ENCODE results near the gene POLQ. TPM values are rescaled to one million over a fixed set of nuclear protein-coding genes. Genes with fewer than 3 reads are reported as not detected.

The POLQ gene
- total and polyA plus RNA-seq, 2 donors = 0.71 to 7.9 TPM

DNA sequence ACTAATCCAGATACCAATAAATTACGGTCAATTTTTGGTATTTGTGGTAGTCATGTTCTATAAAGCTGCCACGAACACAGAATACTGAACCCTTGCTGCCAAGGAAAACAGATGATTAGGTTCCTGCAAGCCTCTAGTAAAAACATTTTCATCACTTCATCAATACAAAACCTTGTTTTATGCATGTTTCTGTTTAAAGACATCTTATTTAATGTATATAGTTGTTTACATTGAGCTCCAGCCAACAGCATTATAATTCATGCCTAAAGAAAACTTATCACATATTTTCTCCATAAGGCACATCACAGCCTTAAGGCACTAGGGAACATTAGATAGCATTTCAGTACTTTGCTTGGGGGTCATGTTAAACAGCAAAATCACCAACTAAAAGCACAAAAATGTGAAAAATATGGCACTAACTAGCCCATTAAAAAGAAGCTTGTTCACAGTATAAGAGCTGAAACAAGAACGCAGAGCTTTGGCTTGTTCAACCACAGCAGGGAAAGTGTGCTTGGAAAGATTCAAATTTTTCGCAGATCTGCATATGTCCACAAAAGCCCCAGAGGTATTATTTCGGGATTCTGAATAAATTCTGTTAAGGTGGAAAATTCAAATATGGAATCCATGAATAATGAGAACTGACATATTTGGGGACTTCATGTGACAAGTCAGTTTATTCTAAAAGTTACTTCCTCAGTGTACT is 27.7 kb downstream of the POLQ start:
- WGBS = 98% methylated on average over 5 of the region's 5 CpGs
- no peak overlapping the region for H3K27ac ChIP-seq (ENCODE audit: low read depth in 1 of 2, low read length in 1 of 2)
- no peaks in the 10 kb centered on the region for H3K4me1 ChIP-seq (ENCODE audit: control insufficient read depth in 2 of 2, insufficient read depth in 2 of 2, low read length in 2 of 2)
- H3K4me3 ChIP-seq (ENCODE audit: low read length in 2 of 2) = no peak overlapping the region
- H3K36me3 ChIP-seq (ENCODE audit: control insufficient read depth in 2 of 2, insufficient read depth in 2 of 2, low read length in 1 of 2) = peaks cover 18 to 20% of the 10 kb centered on the region in 2 donors
- no peaks in the 10 kb centered on the region for H3K9me3 ChIP-seq (ENCODE audit: control insufficient read depth in 2 of 2, insufficient read depth in 1 of 2, low read length in 1 of 2)
- DNase-seq (ENCODE audit: low read depth in 6 of 9, low spot score in 9 of 9) = no peak
- no peaks in the 10 kb centered on the region for H3K27me3 ChIP-seq (ENCODE audit: control insufficient read depth in 2 of 2, insufficient read depth in 1 of 2, low read length in 1 of 2)

DNA sequence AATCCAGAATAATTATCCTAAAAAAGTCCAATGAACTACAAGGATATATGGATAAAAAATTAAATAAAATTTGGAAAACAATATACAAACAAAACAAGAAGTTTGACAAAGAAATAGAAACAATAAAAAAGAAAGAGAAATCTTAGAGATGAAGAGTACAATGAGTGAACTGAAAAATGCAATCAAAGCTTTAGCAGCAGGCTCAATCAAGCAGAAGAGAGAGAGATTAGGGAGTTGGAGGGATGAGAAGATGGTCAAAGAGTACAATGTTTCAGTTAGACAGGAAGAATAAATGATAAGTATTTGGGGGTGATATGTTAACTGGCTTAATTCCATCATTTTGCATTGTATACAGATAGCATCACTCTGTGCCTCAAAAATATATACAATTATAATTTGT is 29.9 kb downstream of the POLQ start:
- H3K36me3 ChIP-seq (ENCODE audit: control insufficient read depth in 2 of 2, insufficient read depth in 2 of 2, low read length in 1 of 2) = peaks cover 15 to 16% of the 10 kb centered on the region in 2 donors
- DNase-seq (ENCODE audit: low read depth in 6 of 9, low spot score in 9 of 9) = no peak
- no peak overlapping the region for H3K4me3 ChIP-seq (ENCODE audit: low read length in 2 of 2)
- H3K9me3 ChIP-seq (ENCODE audit: control insufficient read depth in 2 of 2, insufficient read depth in 1 of 2, low read length in 1 of 2) = no peaks in the 10 kb centered on the region
- no peaks in the 10 kb centered on the region for H3K4me1 ChIP-seq (ENCODE audit: control insufficient read depth in 2 of 2, insufficient read depth in 2 of 2, low read length in 2 of 2)
- no peak overlapping the region for H3K27ac ChIP-seq (ENCODE audit: low read depth in 1 of 2, low read length in 1 of 2)
- H3K27me3 ChIP-seq (ENCODE audit: control insufficient read depth in 2 of 2, insufficient read depth in 1 of 2, low read length in 1 of 2) = no peaks in the 10 kb centered on the region

DNA sequence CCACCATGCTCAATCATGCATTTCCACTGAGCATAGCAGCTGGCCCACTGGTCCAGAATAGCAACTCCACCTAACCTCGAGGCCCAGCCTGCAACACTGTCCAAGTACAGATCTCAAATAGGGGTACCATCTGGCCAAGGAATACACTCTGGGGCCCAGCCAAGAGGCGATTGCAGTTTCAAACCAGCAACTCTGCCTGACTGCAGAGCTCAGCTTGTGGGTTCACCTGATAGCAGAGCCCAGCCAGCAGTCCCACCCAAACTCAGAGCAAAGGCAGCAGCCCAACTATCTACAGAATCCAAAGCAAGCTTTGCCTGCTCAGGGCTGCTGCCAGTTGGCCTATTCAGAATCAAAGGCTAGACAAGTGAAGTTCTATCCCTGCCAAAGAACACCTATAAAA is 30.5 kb downstream of the POLQ start:
- WGBS = 47% methylated on average over 2 of the region's 2 CpGs
- no peak for DNase-seq (ENCODE audit: low read depth in 6 of 9, low spot score in 9 of 9)

DNA sequence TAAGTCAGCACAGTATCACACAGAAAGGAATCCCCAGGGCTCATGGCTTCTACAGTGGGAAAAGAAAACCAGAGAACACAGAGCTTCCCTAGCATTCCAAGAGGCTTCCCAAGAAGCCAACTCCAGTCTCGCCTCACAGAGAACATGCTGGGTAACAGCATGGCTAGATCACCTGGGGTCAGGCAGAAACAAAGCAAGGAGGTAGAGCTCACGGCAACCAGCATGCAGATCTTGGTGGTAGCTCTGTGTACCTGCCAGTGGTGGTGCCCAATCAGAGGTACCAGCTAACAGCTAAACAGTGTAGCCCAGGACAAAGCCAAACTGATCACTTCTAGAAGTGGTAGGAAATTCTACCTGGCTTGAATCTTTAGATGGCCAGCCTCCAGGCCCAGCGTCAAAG is 31.3 kb downstream of the POLQ start:
- WGBS = 98% methylated on average over 3 of the region's 3 CpGs
- H3K36me3 ChIP-seq (ENCODE audit: control insufficient read depth in 2 of 2, insufficient read depth in 2 of 2, low read length in 1 of 2) = peaks cover 7 to 13% of the 10 kb centered on the region in 2 donors

More for the DNA sequence above, 30.5 kb downstream of the POLQ start:
- no peaks in the 10 kb centered on the region for H3K9me3 ChIP-seq (ENCODE audit: control insufficient read depth in 2 of 2, insufficient read depth in 1 of 2, low read length in 1 of 2)
- no peaks in the 10 kb centered on the region for H3K4me1 ChIP-seq (ENCODE audit: control insufficient read depth in 2 of 2, insufficient read depth in 2 of 2, low read length in 2 of 2)
- no peak overlapping the region for H3K4me3 ChIP-seq (ENCODE audit: low read length in 2 of 2)
- peaks cover 13 to 15% of the 10 kb centered on the region in 2 donors for H3K36me3 ChIP-seq (ENCODE audit: control insufficient read depth in 2 of 2, insufficient read depth in 2 of 2, low read length in 1 of 2)
- H3K27ac ChIP-seq (ENCODE audit: low read depth in 1 of 2, low read length in 1 of 2) = no peak overlapping the region
- no peaks in the 10 kb centered on the region for H3K27me3 ChIP-seq (ENCODE audit: control insufficient read depth in 2 of 2, insufficient read depth in 1 of 2, low read length in 1 of 2)

DNA sequence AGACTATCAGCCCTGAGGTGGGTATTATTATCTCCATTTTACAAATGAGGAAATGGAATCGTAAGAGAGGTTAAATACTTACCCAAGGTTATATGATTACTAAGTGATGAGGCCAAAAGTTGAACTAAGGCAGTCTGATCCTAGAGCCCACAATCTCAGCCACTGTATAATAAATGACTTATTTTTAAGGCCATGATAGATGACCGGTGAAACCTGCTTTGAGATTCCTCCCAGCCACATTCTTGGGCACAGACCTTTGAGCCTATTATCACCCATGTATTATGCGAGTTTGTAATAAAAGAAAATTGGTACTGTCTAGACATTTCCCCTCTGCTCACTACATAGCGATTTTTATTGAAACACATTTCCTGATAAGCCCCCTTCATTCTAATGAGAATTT is 37.4 kb downstream of the POLQ start:
- 98% methylated on average over 4 of the region's 4 CpGs for WGBS
- no peaks in the 10 kb centered on the region for H3K27me3 ChIP-seq (ENCODE audit: control insufficient read depth in 2 of 2, insufficient read depth in 1 of 2, low read length in 1 of 2)
- H3K4me3 ChIP-seq (ENCODE audit: low read length in 2 of 2) = no peak overlapping the region
- no peaks in the 10 kb centered on the region for H3K4me1 ChIP-seq (ENCODE audit: control insufficient read depth in 2 of 2, insufficient read depth in 2 of 2, low read length in 2 of 2)
- no peak for DNase-seq (ENCODE audit: low read depth in 6 of 9, low spot score in 9 of 9)
- H3K27ac ChIP-seq (ENCODE audit: low read depth in 1 of 2, low read length in 1 of 2) = no peak overlapping the region
- H3K9me3 ChIP-seq (ENCODE audit: control insufficient read depth in 2 of 2, insufficient read depth in 1 of 2, low read length in 1 of 2) = no peaks in the 10 kb centered on the region
- peaks cover 0 to 13% of the 10 kb centered on the region in 2 donors for H3K36me3 ChIP-seq (ENCODE audit: control insufficient read depth in 2 of 2, insufficient read depth in 2 of 2, low read length in 1 of 2)

More for the DNA sequence above, 31.3 kb downstream of the POLQ start:
- H3K4me1 ChIP-seq (ENCODE audit: control insufficient read depth in 2 of 2, insufficient read depth in 2 of 2, low read length in 2 of 2) = no peaks in the 10 kb centered on the region
- no peak overlapping the region for H3K27ac ChIP-seq (ENCODE audit: low read depth in 1 of 2, low read length in 1 of 2)
- H3K9me3 ChIP-seq (ENCODE audit: control insufficient read depth in 2 of 2, insufficient read depth in 1 of 2, low read length in 1 of 2) = no peaks in the 10 kb centered on the region
- no peaks in the 10 kb centered on the region for H3K27me3 ChIP-seq (ENCODE audit: control insufficient read depth in 2 of 2, insufficient read depth in 1 of 2, low read length in 1 of 2)
- no peak for DNase-seq (ENCODE audit: low read depth in 6 of 9, low spot score in 9 of 9)
- H3K4me3 ChIP-seq (ENCODE audit: low read length in 2 of 2) = no peak overlapping the region

DNA sequence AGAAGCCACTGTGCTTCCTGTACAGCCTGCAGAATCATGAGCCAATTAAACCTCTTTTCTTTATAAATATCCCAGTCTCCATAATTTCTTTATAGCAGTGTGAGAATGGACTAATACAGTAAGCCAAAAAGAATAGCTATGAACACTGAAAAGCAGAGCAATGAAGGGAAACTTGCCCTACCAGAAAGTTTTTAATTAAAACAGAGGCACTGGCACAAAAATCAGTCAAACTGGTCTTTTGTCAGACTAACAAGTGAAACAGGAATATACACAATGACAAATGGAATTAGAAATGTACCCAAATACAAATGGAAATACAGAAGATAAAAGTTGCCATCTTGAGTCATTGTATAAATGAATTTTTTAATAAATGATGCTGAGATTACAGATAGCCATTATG is 40.5 kb downstream of the POLQ start:
- Histone ChIP-seq H3K36me3 (ENCODE audit: control insufficient read depth in 2 of 2, insufficient read depth in 2 of 2, low read length in 1 of 2) (peaks cover 0 to 13% of the 10 kb centered on the region in 2 donors), H3K9me3 (ENCODE audit: control insufficient read depth in 2 of 2, insufficient read depth in 1 of 2, low read length in 1 of 2) (no peaks in the 10 kb centered on the region), H3K4me1 (ENCODE audit: control insufficient read depth in 2 of 2, insufficient read depth in 2 of 2, low read length in 2 of 2) (no peaks in the 10 kb centered on the region), H3K27ac (ENCODE audit: low read depth in 1 of 2, low read length in 1 of 2) (no peak overlapping the region), H3K27me3 (ENCODE audit: control insufficient read depth in 2 of 2, insufficient read depth in 1 of 2, low read length in 1 of 2) (no peaks in the 10 kb centered on the region), H3K4me3 (ENCODE audit: low read length in 2 of 2) (no peak overlapping the region)
- no peak for DNase-seq (ENCODE audit: low read depth in 6 of 9, low spot score in 9 of 9)

DNA sequence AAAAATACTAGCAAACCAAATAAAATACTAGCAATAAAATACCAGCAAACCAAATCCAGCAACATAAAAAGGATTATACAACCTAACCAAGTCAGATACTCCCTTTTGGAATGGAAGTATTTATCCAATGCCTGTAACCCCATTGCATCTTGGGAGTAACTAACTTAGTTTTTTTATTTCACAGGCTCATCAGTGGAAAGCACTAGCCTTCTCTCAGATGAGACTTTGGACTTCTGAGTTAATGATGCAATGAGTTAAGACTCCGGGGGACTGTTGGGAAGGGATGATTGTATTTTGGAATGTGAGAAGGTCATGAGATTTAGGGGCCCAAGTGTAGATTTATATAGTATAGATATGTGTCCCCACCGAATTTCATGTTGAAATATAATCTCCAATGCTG is 41.2 kb downstream of the POLQ start:
- Histone ChIP-seq H3K4me3 (ENCODE audit: low read length in 2 of 2) (no peak overlapping the region), H3K9me3 (ENCODE audit: control insufficient read depth in 2 of 2, insufficient read depth in 1 of 2, low read length in 1 of 2) (no peaks in the 10 kb centered on the region), H3K27me3 (ENCODE audit: control insufficient read depth in 2 of 2, insufficient read depth in 1 of 2, low read length in 1 of 2) (no peaks in the 10 kb centered on the region), H3K27ac (ENCODE audit: low read depth in 1 of 2, low read length in 1 of 2) (no peak overlapping the region), H3K36me3 (ENCODE audit: control insufficient read depth in 2 of 2, insufficient read depth in 2 of 2, low read length in 1 of 2) (peaks cover 0 to 9% of the 10 kb centered on the region in 2 donors), H3K4me1 (ENCODE audit: control insufficient read depth in 2 of 2, insufficient read depth in 2 of 2, low read length in 2 of 2) (no peaks in the 10 kb centered on the region)
- no peak for DNase-seq (ENCODE audit: low read depth in 6 of 9, low spot score in 9 of 9)
- WGBS = over 99% methylated on average over 2 of the region's 2 CpGs

DNA sequence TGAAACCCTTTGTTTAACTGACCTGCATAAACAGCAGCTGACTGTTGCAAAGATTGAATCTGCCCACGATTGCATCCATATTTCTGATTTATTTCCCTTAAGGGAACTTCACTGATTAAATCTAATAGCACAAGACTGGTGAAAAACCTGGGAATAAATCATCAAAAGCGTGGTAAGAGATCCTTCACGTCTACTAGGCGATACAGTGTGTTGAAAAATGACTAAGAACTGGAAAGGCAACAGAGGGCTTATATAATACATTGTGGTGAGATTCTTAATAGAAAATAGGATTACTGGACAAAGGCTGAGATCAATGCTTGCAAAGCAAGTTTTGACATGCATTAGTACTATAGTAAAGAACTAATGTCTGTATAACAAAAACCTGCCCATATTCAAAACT is 49.0 kb downstream of the POLQ start:
- DNase-seq (ENCODE audit: low read depth in 6 of 9, low spot score in 9 of 9) = no peak
- H3K27me3 ChIP-seq (ENCODE audit: control insufficient read depth in 2 of 2, insufficient read depth in 1 of 2, low read length in 1 of 2) = no peaks in the 10 kb centered on the region
- H3K4me3 ChIP-seq (ENCODE audit: low read length in 2 of 2) = no peak overlapping the region
- 97% methylated on average over 4 of the region's 4 CpGs for WGBS
- H3K36me3 ChIP-seq (ENCODE audit: control insufficient read depth in 2 of 2, insufficient read depth in 2 of 2, low read length in 1 of 2) = peaks cover 9 to 12% of the 10 kb centered on the region in 2 donors
- H3K9me3 ChIP-seq (ENCODE audit: control insufficient read depth in 2 of 2, insufficient read depth in 1 of 2, low read length in 1 of 2) = no peaks in the 10 kb centered on the region
- no peak overlapping the region for H3K27ac ChIP-seq (ENCODE audit: low read depth in 1 of 2, low read length in 1 of 2)
- no peaks in the 10 kb centered on the region for H3K4me1 ChIP-seq (ENCODE audit: control insufficient read depth in 2 of 2, insufficient read depth in 2 of 2, low read length in 2 of 2)

DNA sequence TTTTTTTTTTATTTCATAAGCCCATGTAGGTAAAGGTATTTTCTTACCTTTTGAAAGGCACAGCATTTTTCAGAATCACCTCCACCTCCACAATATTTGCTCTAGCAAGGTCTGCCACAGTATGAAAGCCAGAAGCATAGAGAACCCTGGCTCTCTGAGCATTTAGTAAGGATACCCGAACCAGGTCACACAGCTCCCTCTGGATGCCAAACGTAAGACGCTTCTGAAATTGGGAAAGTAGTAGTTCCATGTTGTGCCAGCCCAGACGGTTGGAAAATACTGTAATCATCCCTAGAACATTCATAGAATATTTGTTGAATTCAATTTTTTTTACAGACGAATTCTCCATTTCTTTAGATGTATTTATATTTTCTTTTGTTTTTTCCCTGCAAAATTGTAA is 52.4 kb downstream of the POLQ start:
- Histone ChIP-seq H3K4me1 (ENCODE audit: control insufficient read depth in 2 of 2, insufficient read depth in 2 of 2, low read length in 2 of 2) (no peaks in the 10 kb centered on the region), H3K4me3 (ENCODE audit: low read length in 2 of 2) (no peak overlapping the region), H3K27ac (ENCODE audit: low read depth in 1 of 2, low read length in 1 of 2) (no peak overlapping the region), H3K9me3 (ENCODE audit: control insufficient read depth in 2 of 2, insufficient read depth in 1 of 2, low read length in 1 of 2) (no peaks in the 10 kb centered on the region), H3K27me3 (ENCODE audit: control insufficient read depth in 2 of 2, insufficient read depth in 1 of 2, low read length in 1 of 2) (no peaks in the 10 kb centered on the region), H3K36me3 (ENCODE audit: control insufficient read depth in 2 of 2, insufficient read depth in 2 of 2, low read length in 1 of 2) (peaks cover 16 to 23% of the 10 kb centered on the region in 2 donors)
- DNase-seq (ENCODE audit: low read depth in 6 of 9, low spot score in 9 of 9) = no peak
- over 99% methylated on average over 5 of the region's 5 CpGs for WGBS
